Hippocampal formation (tissue), 2 donors: ENCODE results near the gene ARPP19.
"Not testable (repeated sequence)": the region's sequence is repeated elsewhere in the genome, so short reads cannot be mapped to it uniquely, and the experiment has no call there.

Experiments used
- DNase-seq, 2 donors: peaks; one replicate each; lab custom pipeline; 2025; lab: John Stamatoyannopoulos, UW

Gene ARPP19

GRCh38 chr15:52512869-52513268 is 56.0 kb downstream of the ARPP19 start:
- not testable (repeated sequence) for DNase-seq

GRCh38 chr15:52511084-52511483 is 57.7 kb downstream of the ARPP19 start:
- no peak for DNase-seq

DNA sequence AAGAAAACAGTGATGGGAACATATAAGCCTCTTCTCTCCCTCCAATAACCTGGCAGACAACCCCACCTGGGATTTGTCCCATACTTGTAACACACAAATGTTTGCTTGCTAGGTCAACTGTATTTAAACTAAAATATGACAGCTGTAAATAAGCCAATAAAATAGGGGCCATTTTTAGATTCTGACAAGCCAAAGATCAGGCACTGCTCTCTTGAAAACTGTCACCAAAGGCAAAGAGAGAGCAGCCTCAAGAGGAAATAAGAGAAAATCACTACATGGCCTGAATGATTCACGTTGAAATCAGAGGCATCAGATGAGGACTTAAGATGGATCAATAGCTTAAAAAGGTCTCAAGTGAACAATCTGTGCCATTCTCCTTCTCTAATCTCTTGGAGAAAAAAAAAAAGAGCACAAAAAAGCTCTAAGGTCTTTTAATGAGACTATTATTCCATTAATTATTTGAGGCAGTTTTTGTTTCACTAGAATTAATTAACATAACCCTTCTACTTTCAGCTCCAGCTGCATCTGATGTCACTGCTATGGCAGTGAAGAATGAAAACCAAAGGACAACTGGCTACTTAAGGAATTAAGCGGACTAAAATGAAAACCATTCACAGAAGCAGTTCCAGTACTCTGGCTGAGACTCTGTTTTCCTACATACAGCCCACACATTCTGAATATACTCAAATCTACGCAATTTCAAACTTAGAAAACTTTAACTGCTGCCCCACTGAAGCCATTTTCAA is 59.2 kb downstream of the ARPP19 start:
- peak in 1 of 2 donors; percentile 51 for DNase-seq

- DNase-seq: no peak
Observed at GRCh38 chr15:52506549-52506948, 62.3 kb downstream of the ARPP19 start.

GRCh38 chr15:52505151-52505550 is 63.7 kb downstream of the ARPP19 start:
- DNase-seq: no peak

GRCh38 chr15:52503788-52504496 is 64.9 kb downstream of the ARPP19 start:
- DNase-seq: no peak

DNA sequence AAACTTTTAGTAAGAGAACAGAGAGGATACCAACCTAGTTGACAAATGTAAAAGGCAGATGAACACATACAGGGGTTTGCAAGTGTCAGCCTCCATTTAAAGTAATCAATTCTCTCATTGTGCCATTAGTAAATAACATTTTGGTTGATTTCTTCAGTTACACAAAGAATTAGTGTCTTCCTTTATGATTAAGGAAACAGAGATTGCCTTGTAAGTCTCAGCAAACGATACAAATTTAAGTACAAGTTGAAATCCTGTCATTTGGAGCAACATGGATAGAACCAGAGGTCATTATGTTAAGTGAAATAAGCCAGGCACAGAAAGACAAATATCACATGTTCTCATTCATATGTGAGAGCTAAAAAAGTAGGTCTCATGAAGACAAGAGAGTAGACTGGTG is 66.2 kb downstream of the ARPP19 start:
- DNase-seq: no peak

DNA sequence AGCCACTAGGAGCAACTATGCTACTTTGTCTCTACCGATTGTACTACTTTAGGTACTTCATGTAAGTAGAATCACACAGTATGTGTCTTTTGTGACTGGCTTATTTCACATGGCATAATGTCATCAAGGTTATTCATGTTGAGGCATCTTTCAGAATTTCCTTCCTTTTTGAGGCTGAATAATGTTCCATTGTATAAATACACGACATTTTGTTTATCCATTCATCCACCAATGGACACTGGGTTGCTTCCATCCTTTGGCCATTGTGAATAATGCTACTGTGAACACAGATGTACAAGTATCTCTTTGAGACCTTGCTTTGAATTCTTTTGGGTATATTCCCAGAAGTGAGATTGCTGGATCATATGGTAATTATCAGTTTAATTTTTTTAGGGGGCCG is 69.3 kb downstream of the ARPP19 start:
- peak in 1 of 2 donors; percentile 73 for DNase-seq

GRCh38 chr15:52498706-52499105 is 70.1 kb downstream of the ARPP19 start:
- no peak for DNase-seq
